ENCODE measurements around the gene SUPT4H1.
A peak's percentile ranks its signal among the peaks of the same experiment; 100 is the strongest.

Gene SUPT4H1

DNA sequence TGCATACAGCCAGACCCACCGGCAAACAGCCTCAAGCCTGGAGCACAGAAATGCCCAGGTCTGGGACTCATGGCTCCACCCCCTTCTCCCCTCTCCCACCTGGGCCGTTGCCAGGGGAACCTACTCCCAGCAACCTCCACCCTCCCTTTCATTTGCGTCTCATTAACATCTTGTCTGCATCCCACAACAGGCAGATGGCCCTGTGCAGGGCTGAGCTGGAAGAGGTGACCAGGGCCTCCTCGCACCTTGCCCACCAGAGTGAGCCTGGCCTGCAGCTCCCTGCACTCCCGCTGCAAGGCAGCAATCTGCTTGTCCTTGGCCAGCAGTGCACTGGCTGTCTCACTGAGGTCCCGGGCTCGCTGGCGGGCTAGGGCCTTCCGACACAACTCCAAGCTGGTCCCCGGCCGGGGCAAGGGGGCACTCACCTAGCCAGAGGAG is 26.7 kb downstream of the SUPT4H1 start:
- Histone ChIP-seq H3K27ac (ENCODE audit: low read depth in 2 of 2, low read length in 2 of 2) (no peak overlapping the region), H3K9ac (ENCODE audit: low read depth in 1 of 2, low read length in 2 of 2) (no peak overlapping the region), H3K27me3 (ENCODE audit: control insufficient read depth in 2 of 2, insufficient read depth in 2 of 2, low read length in 2 of 2) (no peaks in the 10 kb centered on the region), H3K4me3 (ENCODE audit: low read length in 2 of 2) (peak overlapping the region; percentile 79 to 83), H3K36me3 (ENCODE audit: control insufficient read depth in 2 of 2, insufficient read depth in 2 of 2, low read length in 2 of 2) (peaks cover 0 to 2% of the 10 kb centered on the region in 2 donors), H3K9me3 (ENCODE audit: control insufficient read depth in 2 of 2, low read length in 2 of 2) (no peaks in the 10 kb centered on the region), H3K4me1 (ENCODE audit: control insufficient read depth in 2 of 2, insufficient read depth in 2 of 2, low read length in 2 of 2) (peaks cover 9 to 16% of the 10 kb centered on the region in 2 donors)

DNA sequence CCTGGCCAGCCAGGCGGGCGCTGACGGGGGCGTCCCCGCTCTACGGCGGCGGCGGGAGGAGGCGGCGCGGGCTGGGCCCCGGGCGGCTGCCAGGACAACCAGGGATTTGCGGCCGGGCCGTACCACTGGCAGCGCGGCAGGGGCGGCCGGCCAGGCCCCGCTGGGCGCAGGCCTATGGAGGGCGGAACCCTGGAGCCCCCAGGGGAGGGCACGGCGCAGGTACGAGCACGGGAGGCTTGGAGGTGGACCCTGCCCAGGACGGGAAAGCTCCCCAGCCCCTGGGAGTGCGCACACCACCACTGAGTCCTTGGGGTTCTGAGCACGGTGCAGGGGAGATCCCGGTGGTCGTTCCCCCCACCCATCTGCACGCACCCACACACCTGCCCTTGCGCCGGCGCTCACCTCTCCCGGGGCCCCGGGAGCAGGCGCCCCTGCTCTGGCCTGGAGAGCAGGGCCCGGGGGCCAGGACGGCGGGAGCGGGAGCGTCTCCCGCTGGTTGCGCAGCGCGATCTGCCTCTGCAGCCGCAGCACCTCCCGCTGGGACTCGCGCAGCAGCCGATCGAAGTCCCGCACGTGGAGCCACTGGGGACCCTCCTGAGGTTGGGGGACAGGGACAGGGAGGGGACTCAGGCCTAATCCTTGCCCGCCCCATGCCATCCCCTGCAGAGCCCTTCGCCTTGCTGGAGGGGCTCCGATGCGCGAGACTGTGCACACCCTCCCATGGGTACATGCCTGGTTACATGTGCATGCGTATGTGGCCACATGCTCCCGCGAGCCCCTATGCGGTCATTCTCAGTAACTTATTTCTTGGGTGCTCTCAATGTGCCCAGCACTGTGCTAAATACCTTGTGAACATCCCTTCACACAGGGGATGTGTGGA is 27.4 kb downstream of the SUPT4H1 start:
- Histone ChIP-seq H3K36me3 (ENCODE audit: control insufficient read depth in 2 of 2, insufficient read depth in 2 of 2, low read length in 2 of 2) (no peaks in the 10 kb centered on the region), H3K27me3 (ENCODE audit: control insufficient read depth in 2 of 2, insufficient read depth in 2 of 2, low read length in 2 of 2) (no peaks in the 10 kb centered on the region), H3K27ac (ENCODE audit: low read depth in 2 of 2, low read length in 2 of 2) (peak overlapping the region; percentile 5 to 23), H3K9me3 (ENCODE audit: control insufficient read depth in 2 of 2, low read length in 2 of 2) (no peaks in the 10 kb centered on the region), H3K9ac (ENCODE audit: low read depth in 1 of 2, low read length in 2 of 2) (peak overlapping the region; percentile 65 to 70), H3K4me3 (ENCODE audit: low read length in 2 of 2) (peak overlapping the region; percentile 79 to 83), H3K4me1 (ENCODE audit: control insufficient read depth in 2 of 2, insufficient read depth in 2 of 2, low read length in 2 of 2) (peaks cover 9 to 16% of the 10 kb centered on the region in 2 donors)

DNA sequence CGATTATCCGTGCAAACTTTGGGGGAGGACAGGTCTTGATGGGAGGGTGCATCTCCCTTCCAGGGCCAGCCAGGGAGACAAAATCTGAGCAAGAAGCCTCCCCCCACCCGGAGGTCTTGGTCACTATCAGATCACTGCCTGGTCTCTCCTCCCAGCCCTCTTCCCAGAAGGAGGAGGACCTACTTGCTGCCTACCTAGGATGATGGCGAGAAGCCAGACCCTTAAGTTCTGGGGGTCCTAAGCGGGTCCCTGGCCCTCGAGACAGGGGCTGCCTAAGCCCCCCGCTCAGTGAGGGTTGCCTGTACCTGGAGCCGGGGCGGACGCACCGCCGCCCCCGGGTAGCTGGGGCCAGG is 28.0 kb downstream of the SUPT4H1 start:
- Histone ChIP-seq H3K4me3 (ENCODE audit: low read length in 2 of 2) (peak overlapping the region; percentile 67 to 83), H3K27me3 (ENCODE audit: control insufficient read depth in 2 of 2, insufficient read depth in 2 of 2, low read length in 2 of 2) (no peaks in the 10 kb centered on the region), H3K4me1 (ENCODE audit: control insufficient read depth in 2 of 2, insufficient read depth in 2 of 2, low read length in 2 of 2) (peaks cover 9 to 14% of the 10 kb centered on the region in 2 donors), H3K9ac (ENCODE audit: low read depth in 1 of 2, low read length in 2 of 2) (peak overlapping the region; percentile 56 to 70), H3K27ac (ENCODE audit: low read depth in 2 of 2, low read length in 2 of 2) (peak overlapping the region in 1 of 2 donors; percentile 23), H3K36me3 (ENCODE audit: control insufficient read depth in 2 of 2, insufficient read depth in 2 of 2, low read length in 2 of 2) (no peaks in the 10 kb centered on the region), H3K9me3 (ENCODE audit: control insufficient read depth in 2 of 2, low read length in 2 of 2) (no peaks in the 10 kb centered on the region)

DNA sequence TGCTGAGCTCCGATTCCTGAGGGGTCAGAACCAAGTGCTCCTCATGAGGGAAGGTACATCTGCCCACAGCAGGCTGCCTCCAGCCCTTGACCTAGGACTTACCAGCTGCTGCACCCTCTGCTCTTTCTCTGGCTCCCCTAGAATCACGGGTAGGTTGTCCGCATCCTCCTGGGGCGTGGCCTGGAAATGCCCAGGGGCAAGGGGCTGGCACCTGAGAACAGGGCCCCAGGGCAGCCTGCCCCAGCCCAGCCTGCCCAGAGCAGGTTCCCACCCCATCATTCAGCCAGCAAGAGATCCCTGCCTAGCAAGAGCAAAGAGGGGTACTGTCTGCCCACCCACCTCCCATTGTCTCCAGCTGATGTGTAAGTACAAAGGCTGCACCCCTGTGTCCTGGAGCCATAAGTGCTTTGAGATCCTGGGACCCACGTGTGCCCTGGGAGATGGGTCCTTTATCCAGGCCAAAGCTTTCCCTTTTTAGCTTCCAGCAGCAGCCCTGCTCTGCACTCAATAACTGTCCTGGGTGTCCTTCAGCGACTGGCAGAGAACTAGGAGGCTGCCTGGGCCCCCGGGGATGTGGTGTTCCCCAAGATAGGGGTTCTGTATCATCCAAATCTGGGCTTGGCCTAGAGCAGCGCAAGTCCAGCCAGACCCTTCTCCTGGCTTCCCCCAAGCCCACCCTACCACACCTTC is 28.5 kb downstream of the SUPT4H1 start:
- Histone ChIP-seq H3K27ac (ENCODE audit: low read depth in 2 of 2, low read length in 2 of 2) (no peak overlapping the region), H3K4me1 (ENCODE audit: control insufficient read depth in 2 of 2, insufficient read depth in 2 of 2, low read length in 2 of 2) (peaks cover 9 to 13% of the 10 kb centered on the region in 2 donors), H3K27me3 (ENCODE audit: control insufficient read depth in 2 of 2, insufficient read depth in 2 of 2, low read length in 2 of 2) (no peaks in the 10 kb centered on the region), H3K9me3 (ENCODE audit: control insufficient read depth in 2 of 2, low read length in 2 of 2) (no peaks in the 10 kb centered on the region), H3K9ac (ENCODE audit: low read depth in 1 of 2, low read length in 2 of 2) (peak overlapping the region in 1 of 2 donors; percentile 70), H3K4me3 (ENCODE audit: low read length in 2 of 2) (peak overlapping the region in 1 of 2 donors; percentile 67), H3K36me3 (ENCODE audit: control insufficient read depth in 2 of 2, insufficient read depth in 2 of 2, low read length in 2 of 2) (no peaks in the 10 kb centered on the region)

DNA sequence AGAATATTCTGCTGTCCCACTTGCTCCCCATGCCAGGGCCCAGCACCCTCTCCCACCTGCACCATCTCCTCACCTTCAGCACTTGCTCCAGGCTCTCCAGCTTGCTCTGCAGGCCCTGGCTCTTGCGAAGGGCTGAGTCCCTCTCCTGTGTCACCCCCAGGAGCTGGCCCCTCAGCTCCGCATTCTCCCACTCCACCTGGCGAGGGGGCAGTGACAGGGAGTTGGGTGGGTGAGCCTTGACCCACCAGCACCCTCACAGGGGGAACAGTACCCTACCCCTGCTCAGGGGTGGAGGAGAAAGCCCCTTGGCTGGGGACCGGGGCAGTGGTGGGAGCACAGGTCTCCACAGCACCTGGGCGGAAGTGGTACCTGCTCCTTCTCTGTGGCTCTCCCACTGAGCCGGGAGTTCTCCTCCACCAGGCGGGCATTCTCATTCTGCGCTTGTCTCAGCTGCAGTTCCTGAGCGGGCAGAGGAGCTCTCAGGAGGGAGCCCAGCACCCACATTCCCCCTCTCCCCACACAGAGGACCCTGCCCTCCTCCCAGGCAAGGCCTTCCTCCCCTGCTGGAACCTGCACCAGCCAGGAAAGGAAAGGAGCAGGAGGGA is 29.3 kb downstream of the SUPT4H1 start:
- no peaks in the 10 kb centered on the region for H3K9me3 ChIP-seq (ENCODE audit: control insufficient read depth in 2 of 2, low read length in 2 of 2)
- no peak overlapping the region for H3K9ac ChIP-seq (ENCODE audit: low read depth in 1 of 2, low read length in 2 of 2)
- H3K27me3 ChIP-seq (ENCODE audit: control insufficient read depth in 2 of 2, insufficient read depth in 2 of 2, low read length in 2 of 2), result no peaks in the 10 kb centered on the region
- H3K27ac ChIP-seq (ENCODE audit: low read depth in 2 of 2, low read length in 2 of 2), result peak overlapping the region in 1 of 2 donors; percentile 0
- no peak overlapping the region for H3K4me3 ChIP-seq (ENCODE audit: low read length in 2 of 2)
- peaks cover 7 to 13% of the 10 kb centered on the region in 2 donors for H3K4me1 ChIP-seq (ENCODE audit: control insufficient read depth in 2 of 2, insufficient read depth in 2 of 2, low read length in 2 of 2)
- H3K36me3 ChIP-seq (ENCODE audit: control insufficient read depth in 2 of 2, insufficient read depth in 2 of 2, low read length in 2 of 2), result no peaks in the 10 kb centered on the region

DNA sequence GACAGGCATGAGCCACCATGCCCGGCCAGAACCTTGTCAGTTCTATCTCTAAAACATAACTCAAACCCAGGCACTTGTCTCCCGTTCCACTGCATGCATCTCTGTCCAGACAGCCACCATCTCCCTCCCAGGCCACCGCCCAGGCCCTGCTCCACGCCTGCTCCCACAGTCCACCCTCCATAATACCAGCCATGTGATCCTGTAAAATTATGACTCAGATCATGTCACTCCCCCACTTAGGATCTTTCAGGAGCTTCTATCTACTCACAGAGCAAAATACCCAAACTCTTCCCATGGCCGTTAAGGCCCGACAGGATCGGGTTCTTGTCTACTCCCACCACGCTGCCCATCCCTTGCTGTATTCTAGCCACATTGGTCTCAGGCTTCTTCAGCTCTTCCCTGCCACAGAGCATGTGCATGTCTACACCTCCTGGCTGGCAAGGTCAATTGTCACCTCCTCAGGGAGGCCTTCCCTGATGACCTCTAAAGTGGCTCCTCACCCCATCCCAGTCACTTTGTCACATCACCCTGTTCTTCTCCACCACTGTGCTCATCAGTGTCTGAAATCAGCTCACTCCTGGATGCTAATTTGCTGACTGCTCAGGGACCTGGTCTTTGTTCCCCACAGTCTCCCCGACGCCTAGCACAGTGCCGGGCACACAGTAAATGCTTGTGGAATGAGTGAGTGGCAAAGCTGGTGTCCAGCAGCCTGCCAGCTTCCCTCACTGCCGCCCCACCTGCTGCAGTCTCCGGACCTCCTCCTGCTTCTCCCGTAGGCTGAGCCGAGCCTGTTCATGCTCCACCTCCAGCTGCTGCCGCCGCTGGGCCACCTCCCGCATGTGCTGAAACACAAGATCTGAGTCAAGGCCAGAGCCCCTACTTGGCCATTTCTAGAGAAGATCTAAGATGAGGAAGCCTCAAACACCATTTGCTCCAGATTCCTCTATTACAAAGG is 30.2 kb downstream of the SUPT4H1 start:
- Histone ChIP-seq H3K27me3 (ENCODE audit: control insufficient read depth in 2 of 2, insufficient read depth in 2 of 2, low read length in 2 of 2) (no peaks in the 10 kb centered on the region), H3K4me1 (ENCODE audit: control insufficient read depth in 2 of 2, insufficient read depth in 2 of 2, low read length in 2 of 2) (peaks cover 7 to 16% of the 10 kb centered on the region in 2 donors), H3K9me3 (ENCODE audit: control insufficient read depth in 2 of 2, low read length in 2 of 2) (no peaks in the 10 kb centered on the region), H3K27ac (ENCODE audit: low read depth in 2 of 2, low read length in 2 of 2) (no peak overlapping the region), H3K4me3 (ENCODE audit: low read length in 2 of 2) (no peak overlapping the region), H3K36me3 (ENCODE audit: control insufficient read depth in 2 of 2, insufficient read depth in 2 of 2, low read length in 2 of 2) (no peaks in the 10 kb centered on the region), H3K9ac (ENCODE audit: low read depth in 1 of 2, low read length in 2 of 2) (no peak overlapping the region)

DNA sequence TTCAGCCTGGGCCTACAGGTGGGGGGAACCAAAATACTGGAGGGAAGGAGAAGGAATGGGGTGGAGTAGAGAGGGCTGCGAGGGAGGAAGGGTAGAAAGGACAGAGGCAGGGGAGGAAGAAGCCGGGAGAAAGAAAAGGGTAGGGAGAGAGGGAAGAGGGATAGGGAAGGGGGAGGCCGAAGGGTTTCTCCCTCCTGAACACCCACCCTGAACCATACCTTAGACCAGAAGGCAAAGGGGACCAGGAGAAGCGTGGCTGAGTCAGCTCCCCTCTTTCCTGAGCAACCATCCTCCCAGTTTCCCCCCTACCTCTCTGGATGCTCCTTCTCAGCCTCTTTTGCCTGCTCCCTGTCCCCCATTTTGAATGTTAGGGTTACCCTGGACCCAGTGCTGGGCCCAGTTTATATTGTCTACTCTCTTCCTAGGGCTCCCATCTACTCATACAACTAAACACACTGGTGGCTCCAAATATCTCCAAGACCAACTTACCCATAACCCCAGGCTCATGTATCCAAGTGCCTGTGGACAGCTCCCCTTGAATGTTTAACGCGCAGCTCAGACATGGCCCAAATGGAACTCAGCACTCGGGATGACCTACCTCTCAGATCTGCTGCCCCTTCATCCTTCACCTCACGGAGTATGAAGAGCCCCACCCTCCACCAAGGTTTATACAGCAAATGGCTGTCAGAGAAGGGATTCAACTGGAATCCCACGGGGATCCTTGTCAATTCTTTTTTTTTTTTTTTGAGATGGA is 31.3 kb downstream of the SUPT4H1 start:
- no peaks in the 10 kb centered on the region for H3K36me3 ChIP-seq (ENCODE audit: control insufficient read depth in 2 of 2, insufficient read depth in 2 of 2, low read length in 2 of 2)
- peaks cover 7 to 16% of the 10 kb centered on the region in 2 donors for H3K4me1 ChIP-seq (ENCODE audit: control insufficient read depth in 2 of 2, insufficient read depth in 2 of 2, low read length in 2 of 2)
- H3K4me3 ChIP-seq (ENCODE audit: low read length in 2 of 2), result no peak overlapping the region
- H3K9me3 ChIP-seq (ENCODE audit: control insufficient read depth in 2 of 2, low read length in 2 of 2), result no peaks in the 10 kb centered on the region
- H3K27ac ChIP-seq (ENCODE audit: low read depth in 2 of 2, low read length in 2 of 2), result no peak overlapping the region
- H3K9ac ChIP-seq (ENCODE audit: low read depth in 1 of 2, low read length in 2 of 2), result no peak overlapping the region
- no peaks in the 10 kb centered on the region for H3K27me3 ChIP-seq (ENCODE audit: control insufficient read depth in 2 of 2, insufficient read depth in 2 of 2, low read length in 2 of 2)

DNA sequence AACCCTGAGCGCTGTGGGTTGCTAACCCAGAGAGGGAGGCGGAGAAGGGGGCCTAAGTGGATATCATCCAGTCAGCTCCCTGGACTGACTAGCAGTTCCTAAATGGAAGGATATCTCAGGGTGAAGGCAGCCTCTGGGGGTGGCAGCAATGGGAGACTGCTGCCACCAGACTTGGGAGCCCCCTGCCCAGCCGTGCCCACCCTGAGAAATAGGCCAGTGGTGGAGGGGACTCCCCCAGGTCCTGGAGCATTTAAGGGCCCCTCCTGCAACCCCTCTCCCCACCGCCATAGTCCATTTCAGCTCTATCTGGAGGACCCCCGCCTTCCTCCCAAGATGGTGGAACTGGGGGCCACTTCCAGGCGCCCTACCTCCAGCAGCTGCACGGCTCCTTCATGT is 31.8 kb downstream of the SUPT4H1 start:
- Histone ChIP-seq H3K4me3 (ENCODE audit: low read length in 2 of 2) (no peak overlapping the region), H3K9me3 (ENCODE audit: control insufficient read depth in 2 of 2, low read length in 2 of 2) (no peaks in the 10 kb centered on the region), H3K9ac (ENCODE audit: low read depth in 1 of 2, low read length in 2 of 2) (no peak overlapping the region), H3K36me3 (ENCODE audit: control insufficient read depth in 2 of 2, insufficient read depth in 2 of 2, low read length in 2 of 2) (no peaks in the 10 kb centered on the region), H3K27ac (ENCODE audit: low read depth in 2 of 2, low read length in 2 of 2) (no peak overlapping the region), H3K27me3 (ENCODE audit: control insufficient read depth in 2 of 2, insufficient read depth in 2 of 2, low read length in 2 of 2) (no peaks in the 10 kb centered on the region), H3K4me1 (ENCODE audit: control insufficient read depth in 2 of 2, insufficient read depth in 2 of 2, low read length in 2 of 2) (peaks cover 5 to 15% of the 10 kb centered on the region in 2 donors)

Measured in mucosa of rectum (tissue), 2 donors.